HepG2 (cell line): Measurements from ENCODE around the gene STX10. TPM values are rescaled to one million over a fixed set of nuclear protein-coding genes. Genes with fewer than 3 reads are reported as not detected.

Experiments
- ETV6 ChIP-seq: sonication (generic); formaldehyde crosslinking; conservative IDR thresholded peaks from 2 replicates; pipeline ENCODE4 v1.4.0; 2020; ENCODE audit warnings: missing genetic modification reagents
- FIP1L1 ChIP-seq: fragments of 200-400 bp; formaldehyde crosslinking; IDR thresholded peaks from 2 replicates; pipeline ENCODE4 v1.6.1; 2018; ENCODE audit warnings: low read depth, mild to moderate bottlenecking, low read length, moderate library complexity, borderline replicate concordance; ENCODE audit not compliant: insufficient read depth
- FOXK2 ChIP-seq: fragments of 450-650 bp; IDR thresholded peaks from 2 replicates; pipeline ENCODE4 v1.6.1; 2016
- NFE2 ChIP-seq: sonication (generic); formaldehyde crosslinking; IDR thresholded peaks from 2 replicates; pipeline ENCODE4 v1.4.0; 2020; ENCODE audit warnings: missing genetic modification reagents
- PCBP2 ChIP-seq: fragments of 200-400 bp; formaldehyde crosslinking; optimal IDR thresholded peaks from 2 replicates; pipeline ENCODE3; 2018; ENCODE audit warnings: low read length, low read depth; ENCODE audit not compliant: poor library complexity, severe bottlenecking
- PHF21A ChIP-seq: sonication (generic); formaldehyde crosslinking; IDR thresholded peaks from 2 replicates; pipeline ENCODE4 v1.5.0; 2020; ENCODE audit warnings: mild to moderate bottlenecking, missing genetic modification reagents
- REL ChIP-seq: sonication (generic); formaldehyde crosslinking; conservative IDR thresholded peaks from 2 replicates; pipeline ENCODE4 v1.8.0; 2022; ENCODE audit warnings: mild to moderate bottlenecking, missing genetic modification reagents, moderate library complexity
- RELA ChIP-seq: sonication (generic); formaldehyde crosslinking; IDR thresholded peaks from 2 replicates; pipeline ENCODE4 v1.4.0; 2020; ENCODE audit warnings: missing genetic modification reagents
- RFX5 ChIP-seq: IDR thresholded peaks from 2 replicates; pipeline ENCODE4 v1.6.1; 2011; ENCODE audit warnings: low read depth, low read length, improper control_type of control experiment
- SATB2 ChIP-seq: sonication (generic); formaldehyde crosslinking; IDR thresholded peaks from 2 replicates; pipeline ENCODE4 v1.5.0; 2020; ENCODE audit warnings: missing genetic modification reagents
- TBX2 ChIP-seq: sonication (generic); formaldehyde crosslinking; IDR thresholded peaks from 2 replicates; pipeline ENCODE4 v1.5.0; 2020; ENCODE audit warnings: missing genetic modification reagents, mild to moderate bottlenecking, borderline replicate concordance
- ZNF549 ChIP-seq: sonication (generic); formaldehyde crosslinking; IDR thresholded peaks from 2 replicates; pipeline ENCODE4 v1.5.0; 2020; ENCODE audit warnings: missing genetic modification reagents
- ZNF709 ChIP-seq: sonication (generic); formaldehyde crosslinking; IDR thresholded peaks from 2 replicates; pipeline ENCODE4 v1.5.0; 2020; ENCODE audit warnings: mild to moderate bottlenecking, missing genetic modification reagents
- polyA plus RNA-seq, 8 experiments: library from polyadenylated mRNA; depleted of rRNA in 3 of 8; stranded (reverse) in 7 of 8; unstranded in 1 of 8; fragments of >200 nt; fragmentation: Illumina TruSeq in 4 of 8; extraction: Trizol in 4 of 8; gene quantifications; 2 replicates each; pipeline versions ENCODE4 v1.2.1 to v1.2.3, GENCODE V29; 2011 to 2016; ENCODE audit warnings: low read depth in 4 of 8, missing spikeins in 1 of 8, mixed read lengths in 1 of 8; ENCODE audit not compliant: insufficient read depth in 1 of 8
- total RNA-seq, 5 experiments: library from RNA; depleted of rRNA; stranded (reverse); fragments of >200 nt; fragmentation: Illumina TruSeq; extraction: Trizol; gene quantifications; 2 replicates each; pipeline ENCODE4 v1.2.3, GENCODE V29; 2016; ENCODE audit warnings: low read depth in 1 of 5
- TF ChIP-seq, protein P1 (sequence below): sonication (generic); formaldehyde crosslinking; IDR thresholded peaks from 2 replicates; pipeline ENCODE4 v1.5.1; 2020; ENCODE audit warnings: mild to moderate bottlenecking, missing genetic modification reagents, borderline replicate concordance
- TF ChIP-seq, protein P2 (sequence below): IDR thresholded peaks from 2 replicates; pipeline ENCODE4 v1.4.0; 2020; ENCODE audit warnings: mild to moderate bottlenecking, missing genetic modification reagents
- TF ChIP-seq, protein P3 (sequence below): sonication (generic); formaldehyde crosslinking; IDR thresholded peaks from 2 replicates; pipeline ENCODE4 v1.4.0; 2020; ENCODE audit warnings: low read depth, missing genetic modification reagents
- TF ChIP-seq, protein P4 (sequence below): sonication (generic); formaldehyde crosslinking; IDR thresholded peaks from 2 replicates; pipeline ENCODE4 v1.5.0; 2020; ENCODE audit warnings: missing genetic modification reagents, mild to moderate bottlenecking, borderline replicate concordance

Gene STX10
- total and polyA plus RNA-seq, 2 of the 13 experiments (the other 11 are each of a cell fraction or from before 2014, with no cell fraction given) = 47.9 to 66.4 TPM

DNA sequence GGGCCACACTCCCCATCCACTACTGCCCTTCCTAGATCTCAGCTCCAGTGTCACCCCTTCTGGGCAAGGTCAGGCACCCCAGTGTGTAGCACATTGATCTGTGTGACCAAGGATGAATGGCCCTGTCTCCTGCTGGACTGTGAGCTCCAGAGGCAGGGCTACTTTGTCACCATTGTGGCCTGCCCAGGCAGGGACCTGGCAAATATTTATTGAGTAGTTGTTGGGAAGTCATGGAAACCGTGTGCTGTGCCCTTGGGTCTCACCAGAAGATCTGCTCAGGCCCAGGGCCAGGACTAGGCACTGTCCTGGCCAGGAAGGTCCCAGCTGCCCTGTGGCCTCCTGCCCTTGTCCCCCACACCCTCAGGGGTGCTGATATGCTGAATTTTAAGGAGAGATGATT lies 21.6 kb downstream of the STX10 start (continued):
- TF ChIP-seq, protein P1, sequence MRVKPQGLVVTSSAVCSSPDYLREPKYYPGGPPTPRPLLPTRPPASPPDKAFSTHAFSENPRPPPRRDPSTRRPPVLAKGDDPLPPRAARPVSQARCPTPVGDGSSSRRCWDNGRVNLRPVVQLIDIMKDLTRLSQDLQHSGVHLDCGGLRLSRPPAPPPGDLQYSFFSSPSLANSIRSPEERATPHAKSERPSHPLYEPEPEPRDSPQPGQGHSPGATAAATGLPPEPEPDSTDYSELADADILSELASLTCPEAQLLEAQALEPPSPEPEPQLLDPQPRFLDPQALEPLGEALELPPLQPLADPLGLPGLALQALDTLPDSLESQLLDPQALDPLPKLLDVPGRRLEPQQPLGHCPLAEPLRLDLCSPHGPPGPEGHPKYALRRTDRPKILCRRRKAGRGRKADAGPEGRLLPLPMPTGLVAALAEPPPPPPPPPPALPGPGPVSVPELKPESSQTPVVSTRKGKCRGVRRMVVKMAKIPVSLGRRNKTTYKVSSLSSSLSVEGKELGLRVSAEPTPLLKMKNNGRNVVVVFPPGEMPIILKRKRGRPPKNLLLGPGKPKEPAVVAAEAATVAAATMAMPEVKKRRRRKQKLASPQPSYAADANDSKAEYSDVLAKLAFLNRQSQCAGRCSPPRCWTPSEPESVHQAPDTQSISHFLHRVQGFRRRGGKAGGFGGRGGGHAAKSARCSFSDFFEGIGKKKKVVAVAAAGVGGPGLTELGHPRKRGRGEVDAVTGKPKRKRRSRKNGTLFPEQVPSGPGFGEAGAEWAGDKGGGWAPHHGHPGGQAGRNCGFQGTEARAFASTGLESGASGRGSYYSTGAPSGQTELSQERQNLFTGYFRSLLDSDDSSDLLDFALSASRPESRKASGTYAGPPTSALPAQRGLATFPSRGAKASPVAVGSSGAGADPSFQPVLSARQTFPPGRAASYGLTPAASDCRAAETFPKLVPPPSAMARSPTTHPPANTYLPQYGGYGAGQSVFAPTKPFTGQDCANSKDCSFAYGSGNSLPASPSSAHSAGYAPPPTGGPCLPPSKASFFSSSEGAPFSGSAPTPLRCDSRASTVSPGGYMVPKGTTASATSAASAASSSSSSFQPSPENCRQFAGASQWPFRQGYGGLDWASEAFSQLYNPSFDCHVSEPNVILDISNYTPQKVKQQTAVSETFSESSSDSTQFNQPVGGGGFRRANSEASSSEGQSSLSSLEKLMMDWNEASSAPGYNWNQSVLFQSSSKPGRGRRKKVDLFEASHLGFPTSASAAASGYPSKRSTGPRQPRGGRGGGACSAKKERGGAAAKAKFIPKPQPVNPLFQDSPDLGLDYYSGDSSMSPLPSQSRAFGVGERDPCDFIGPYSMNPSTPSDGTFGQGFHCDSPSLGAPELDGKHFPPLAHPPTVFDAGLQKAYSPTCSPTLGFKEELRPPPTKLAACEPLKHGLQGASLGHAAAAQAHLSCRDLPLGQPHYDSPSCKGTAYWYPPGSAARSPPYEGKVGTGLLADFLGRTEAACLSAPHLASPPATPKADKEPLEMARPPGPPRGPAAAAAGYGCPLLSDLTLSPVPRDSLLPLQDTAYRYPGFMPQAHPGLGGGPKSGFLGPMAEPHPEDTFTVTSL (CRISPR knock-in tag) = no peak
- TF ChIP-seq ZNF549 (no peak), FIP1L1 (no peak), RELA (no peak), REL (CRISPR knock-in tag) (no peak), PCBP2 (no peak), TBX2 (CRISPR knock-in tag) (peak; percentile 56; the same call in 1 of the 2 replicates), NFE2 (CRISPR knock-in tag) (no peak), FOXK2 (no peak), RFX5 (no peak; the same call in 1 of the 2 replicates), PHF21A (CRISPR knock-in tag) (peak; percentile 86), ETV6 (CRISPR knock-in tag) (no peak), SATB2 (no peak), ZNF709 (CRISPR knock-in tag) (no peak)
- TF ChIP-seq, protein P2, sequence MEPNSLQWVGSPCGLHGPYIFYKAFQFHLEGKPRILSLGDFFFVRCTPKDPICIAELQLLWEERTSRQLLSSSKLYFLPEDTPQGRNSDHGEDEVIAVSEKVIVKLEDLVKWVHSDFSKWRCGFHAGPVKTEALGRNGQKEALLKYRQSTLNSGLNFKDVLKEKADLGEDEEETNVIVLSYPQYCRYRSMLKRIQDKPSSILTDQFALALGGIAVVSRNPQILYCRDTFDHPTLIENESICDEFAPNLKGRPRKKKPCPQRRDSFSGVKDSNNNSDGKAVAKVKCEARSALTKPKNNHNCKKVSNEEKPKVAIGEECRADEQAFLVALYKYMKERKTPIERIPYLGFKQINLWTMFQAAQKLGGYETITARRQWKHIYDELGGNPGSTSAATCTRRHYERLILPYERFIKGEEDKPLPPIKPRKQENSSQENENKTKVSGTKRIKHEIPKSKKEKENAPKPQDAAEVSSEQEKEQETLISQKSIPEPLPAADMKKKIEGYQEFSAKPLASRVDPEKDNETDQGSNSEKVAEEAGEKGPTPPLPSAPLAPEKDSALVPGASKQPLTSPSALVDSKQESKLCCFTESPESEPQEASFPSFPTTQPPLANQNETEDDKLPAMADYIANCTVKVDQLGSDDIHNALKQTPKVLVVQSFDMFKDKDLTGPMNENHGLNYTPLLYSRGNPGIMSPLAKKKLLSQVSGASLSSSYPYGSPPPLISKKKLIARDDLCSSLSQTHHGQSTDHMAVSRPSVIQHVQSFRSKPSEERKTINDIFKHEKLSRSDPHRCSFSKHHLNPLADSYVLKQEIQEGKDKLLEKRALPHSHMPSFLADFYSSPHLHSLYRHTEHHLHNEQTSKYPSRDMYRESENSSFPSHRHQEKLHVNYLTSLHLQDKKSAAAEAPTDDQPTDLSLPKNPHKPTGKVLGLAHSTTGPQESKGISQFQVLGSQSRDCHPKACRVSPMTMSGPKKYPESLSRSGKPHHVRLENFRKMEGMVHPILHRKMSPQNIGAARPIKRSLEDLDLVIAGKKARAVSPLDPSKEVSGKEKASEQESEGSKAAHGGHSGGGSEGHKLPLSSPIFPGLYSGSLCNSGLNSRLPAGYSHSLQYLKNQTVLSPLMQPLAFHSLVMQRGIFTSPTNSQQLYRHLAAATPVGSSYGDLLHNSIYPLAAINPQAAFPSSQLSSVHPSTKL (CRISPR knock-in tag) = peak; percentile 66
- TF ChIP-seq, protein P3, sequence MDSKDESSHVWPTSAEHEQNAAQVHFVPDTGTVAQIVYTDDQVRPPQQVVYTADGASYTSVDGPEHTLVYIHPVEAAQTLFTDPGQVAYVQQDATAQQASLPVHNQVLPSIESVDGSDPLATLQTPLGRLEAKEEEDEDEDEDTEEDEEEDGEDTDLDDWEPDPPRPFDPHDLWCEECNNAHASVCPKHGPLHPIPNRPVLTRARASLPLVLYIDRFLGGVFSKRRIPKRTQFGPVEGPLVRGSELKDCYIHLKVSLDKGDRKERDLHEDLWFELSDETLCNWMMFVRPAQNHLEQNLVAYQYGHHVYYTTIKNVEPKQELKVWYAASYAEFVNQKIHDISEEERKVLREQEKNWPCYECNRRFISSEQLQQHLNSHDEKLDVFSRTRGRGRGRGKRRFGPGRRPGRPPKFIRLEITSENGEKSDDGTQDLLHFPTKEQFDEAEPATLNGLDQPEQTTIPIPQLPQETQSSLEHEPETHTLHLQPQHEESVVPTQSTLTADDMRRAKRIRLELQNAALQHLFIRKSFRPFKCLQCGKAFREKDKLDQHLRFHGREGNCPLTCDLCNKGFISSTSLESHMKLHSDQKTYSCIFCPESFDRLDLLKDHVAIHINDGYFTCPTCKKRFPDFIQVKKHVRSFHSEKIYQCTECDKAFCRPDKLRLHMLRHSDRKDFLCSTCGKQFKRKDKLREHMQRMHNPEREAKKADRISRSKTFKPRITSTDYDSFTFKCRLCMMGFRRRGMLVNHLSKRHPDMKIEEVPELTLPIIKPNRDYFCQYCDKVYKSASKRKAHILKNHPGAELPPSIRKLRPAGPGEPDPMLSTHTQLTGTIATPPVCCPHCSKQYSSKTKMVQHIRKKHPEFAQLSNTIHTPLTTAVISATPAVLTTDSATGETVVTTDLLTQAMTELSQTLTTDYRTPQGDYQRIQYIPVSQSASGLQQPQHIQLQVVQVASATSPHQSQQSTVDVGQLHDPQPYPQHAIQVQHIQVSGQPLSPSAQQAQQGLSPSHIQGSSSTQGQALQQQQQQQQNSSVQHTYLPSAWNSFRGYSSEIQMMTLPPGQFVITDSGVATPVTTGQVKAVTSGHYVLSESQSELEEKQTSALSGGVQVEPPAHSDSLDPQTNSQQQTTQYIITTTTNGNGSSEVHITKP (CRISPR knock-in tag) = no peak
- TF ChIP-seq, protein P4, sequence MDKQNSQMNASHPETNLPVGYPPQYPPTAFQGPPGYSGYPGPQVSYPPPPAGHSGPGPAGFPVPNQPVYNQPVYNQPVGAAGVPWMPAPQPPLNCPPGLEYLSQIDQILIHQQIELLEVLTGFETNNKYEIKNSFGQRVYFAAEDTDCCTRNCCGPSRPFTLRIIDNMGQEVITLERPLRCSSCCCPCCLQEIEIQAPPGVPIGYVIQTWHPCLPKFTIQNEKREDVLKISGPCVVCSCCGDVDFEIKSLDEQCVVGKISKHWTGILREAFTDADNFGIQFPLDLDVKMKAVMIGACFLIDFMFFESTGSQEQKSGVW (CRISPR knock-in tag) = no peak
